ENCODE data around the gene EPHA7. TPM values are rescaled to one million over a fixed set of nuclear protein-coding genes. Genes with fewer than 3 reads are reported as not detected.
A peak's percentile ranks its signal among the peaks of the same experiment; 100 is the strongest.

Gene EPHA7
- 47.6 and 80.7 TPM in 2 replicates for total RNA-seq (ENCODE audit: low replicate concordance)

DNA sequence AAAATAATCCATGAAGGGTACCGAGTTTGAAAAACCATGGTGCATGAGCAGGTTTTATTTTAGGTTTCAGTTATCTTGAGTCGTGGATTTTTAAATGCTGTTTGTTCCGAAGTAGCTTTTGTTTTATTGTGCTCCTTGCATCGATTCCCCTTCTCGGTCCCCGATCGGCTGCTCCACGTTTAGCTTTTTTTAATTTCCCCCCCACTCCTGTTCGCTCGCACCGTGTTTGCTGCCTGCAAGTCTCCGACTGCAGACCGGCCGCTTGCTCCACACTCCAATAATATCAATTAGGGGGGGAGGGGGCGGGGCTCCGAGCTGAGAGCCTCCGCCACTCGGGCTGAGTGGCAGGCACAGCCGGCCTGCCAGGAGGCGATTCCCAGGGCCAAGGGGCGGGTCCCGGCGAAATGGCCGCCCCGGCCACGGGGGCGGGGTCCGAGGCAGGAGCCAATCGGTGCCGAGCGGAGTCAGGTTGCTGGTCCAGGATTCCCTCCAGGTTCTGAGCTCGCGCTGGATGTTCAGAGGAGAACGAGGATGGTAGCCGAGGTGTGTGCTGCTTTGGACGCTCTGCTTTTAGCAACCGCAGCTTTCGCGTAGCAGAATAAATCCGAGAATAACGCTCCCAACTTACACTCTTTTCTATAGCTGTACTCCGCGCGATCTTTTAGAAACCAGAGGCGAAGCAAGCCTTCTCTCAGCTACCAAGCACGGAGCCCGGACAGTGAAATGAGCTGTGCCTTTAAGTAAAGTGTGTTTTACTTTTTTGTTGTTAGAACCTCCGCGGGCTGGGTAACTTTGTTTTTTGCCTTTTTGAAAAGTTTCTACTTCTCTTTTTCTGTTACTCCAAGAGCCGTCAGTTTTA lies at the start of gene EPHA7:
TSS of gene EPHA7 (minus strand) at position 256 of the 859 bp plus-strand sequence. CDS start at position 38, 218 bp downstream.
- Mint-ChIP-seq H3K27me3 (ENCODE audit: insufficient read depth, low read depth) (peaks cover 5% of the 10 kb centered on the region), H3K36me3 (peaks cover 16% of the 10 kb centered on the region), H3K9me3 (peaks cover 3% of the 10 kb centered on the region), H3K4me3 (peak within 1 kb of the TSS; percentile 99), H3K4me1 (peaks cover 30% of the 10 kb centered on the region), H3K27ac (peak within 1 kb of the TSS; percentile 98)
- DNase-seq (ENCODE audit: low spot score), result peak; percentile 100
- H3F3A ChIP-seq (ENCODE audit: low read depth), result peaks cover 48% of the 10 kb centered on the region
- H3K27me3 ChIP-seq, result no peaks in the 10 kb centered on the region
- no peak for TF ChIP-seq EZH2 (IDR thresholded peaks at IDR 0.05)
- TF ChIP-seq, protein P1, sequence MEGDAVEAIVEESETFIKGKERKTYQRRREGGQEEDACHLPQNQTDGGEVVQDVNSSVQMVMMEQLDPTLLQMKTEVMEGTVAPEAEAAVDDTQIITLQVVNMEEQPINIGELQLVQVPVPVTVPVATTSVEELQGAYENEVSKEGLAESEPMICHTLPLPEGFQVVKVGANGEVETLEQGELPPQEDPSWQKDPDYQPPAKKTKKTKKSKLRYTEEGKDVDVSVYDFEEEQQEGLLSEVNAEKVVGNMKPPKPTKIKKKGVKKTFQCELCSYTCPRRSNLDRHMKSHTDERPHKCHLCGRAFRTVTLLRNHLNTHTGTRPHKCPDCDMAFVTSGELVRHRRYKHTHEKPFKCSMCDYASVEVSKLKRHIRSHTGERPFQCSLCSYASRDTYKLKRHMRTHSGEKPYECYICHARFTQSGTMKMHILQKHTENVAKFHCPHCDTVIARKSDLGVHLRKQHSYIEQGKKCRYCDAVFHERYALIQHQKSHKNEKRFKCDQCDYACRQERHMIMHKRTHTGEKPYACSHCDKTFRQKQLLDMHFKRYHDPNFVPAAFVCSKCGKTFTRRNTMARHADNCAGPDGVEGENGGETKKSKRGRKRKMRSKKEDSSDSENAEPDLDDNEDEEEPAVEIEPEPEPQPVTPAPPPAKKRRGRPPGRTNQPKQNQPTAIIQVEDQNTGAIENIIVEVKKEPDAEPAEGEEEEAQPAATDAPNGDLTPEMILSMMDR (IDR thresholded peaks at IDR 0.05), result no peak
- TF ChIP-seq EZH2phosphoT487 (IDR thresholded peaks at IDR 0.05), result no peak
- peak within 1 kb of the TSS; percentile 81 for H3K27ac ChIP-seq
- H4K20me1 ChIP-seq (ENCODE audit: low read depth), result peaks cover 39% of the 10 kb centered on the region
- peak within 1 kb of the TSS; percentile 99 for H3K4me3 ChIP-seq
- no peaks in the 10 kb centered on the region for H3K36me3 ChIP-seq
- no peaks in the 10 kb centered on the region for H3K9me3 ChIP-seq (ENCODE audit: low read depth)
- H3K9ac ChIP-seq, result peak within 1 kb of the TSS; percentile 57
- H3K4me2 ChIP-seq, result peak within 1 kb of the TSS; percentile 92
- peaks cover 28% of the 10 kb centered on the region for H3K4me1 ChIP-seq
- H2AFZ ChIP-seq (replicated peaks), result peak within 1 kb of the TSS; percentile 73
- H3K79me2 ChIP-seq (ENCODE audit: low read depth), result peaks cover 67% of the 10 kb centered on the region

DNA sequence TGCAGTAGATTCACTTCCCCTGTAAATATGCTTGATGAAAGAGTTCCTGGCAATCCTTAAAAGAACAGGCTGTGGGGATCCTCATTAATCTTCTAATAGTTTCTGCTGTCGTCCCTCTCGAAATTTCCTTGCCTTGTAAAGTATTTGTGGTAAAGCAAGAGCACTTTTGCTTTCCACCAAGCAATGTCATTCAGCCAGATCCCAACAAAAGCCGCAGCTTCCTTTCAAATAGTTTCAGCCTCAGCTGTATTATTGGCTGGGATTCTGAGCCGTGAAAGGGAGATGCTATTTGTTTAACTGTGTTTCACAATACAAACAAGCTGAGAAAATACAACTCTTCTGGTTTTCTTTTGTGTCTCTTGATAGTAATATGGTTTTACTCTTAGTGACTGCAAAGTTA lies 48.9 kb upstream of the EPHA7 start:
- H3F3A ChIP-seq (ENCODE audit: low read depth), result peaks cover 18% of the 10 kb centered on the region
- TF ChIP-seq, protein P1 (IDR thresholded peaks at IDR 0.05), result no peak
- TF ChIP-seq EZH2 (IDR thresholded peaks at IDR 0.05) (no peak), EZH2phosphoT487 (IDR thresholded peaks at IDR 0.05) (peak; percentile 58)
- Mint-ChIP-seq H3K27ac (peak overlapping the region; percentile 86), H3K4me1 (peaks cover 28% of the 10 kb centered on the region), H3K27me3 (ENCODE audit: insufficient read depth, low read depth) (peaks cover 7% of the 10 kb centered on the region), H3K4me3 (no peak overlapping the region), H3K36me3 (peaks cover 3% of the 10 kb centered on the region), H3K9me3 (no peaks in the 10 kb centered on the region)
- no peak overlapping the region for H2AFZ ChIP-seq (replicated peaks)
- H3K36me3 ChIP-seq, result no peaks in the 10 kb centered on the region
- peak overlapping the region; percentile 85 for H3K27ac ChIP-seq
- H4K20me1 ChIP-seq (ENCODE audit: low read depth), result no peaks in the 10 kb centered on the region
- peak overlapping the region; percentile 17 for H3K4me3 ChIP-seq
- no peaks in the 10 kb centered on the region for H3K79me2 ChIP-seq (ENCODE audit: low read depth)
- peak; percentile 86 for DNase-seq (ENCODE audit: low spot score)
- H3K4me1 ChIP-seq, result peaks cover 29% of the 10 kb centered on the region
- H3K9ac ChIP-seq, result no peak overlapping the region
- no peaks in the 10 kb centered on the region for H3K9me3 ChIP-seq (ENCODE audit: low read depth)
- H3K27me3 ChIP-seq, result no peaks in the 10 kb centered on the region
- peak overlapping the region; percentile 68 for H3K4me2 ChIP-seq

- H3K79me2 ChIP-seq (ENCODE audit: low read depth), result no peaks in the 10 kb centered on the region
- H2AFZ ChIP-seq (replicated peaks), result no peak overlapping the region
- Mint-ChIP-seq H3K27me3 (ENCODE audit: insufficient read depth, low read depth) (no peaks in the 10 kb centered on the region), H3K36me3 (peaks cover 1% of the 10 kb centered on the region), H3K4me1 (peaks cover 9% of the 10 kb centered on the region), H3K9me3 (peaks cover 4% of the 10 kb centered on the region), H3K27ac (no peak overlapping the region), H3K4me3 (no peak overlapping the region)
- H3K4me2 ChIP-seq, result no peak overlapping the region
- H3K9me3 ChIP-seq (ENCODE audit: low read depth), result no peaks in the 10 kb centered on the region
- H3K27ac ChIP-seq, result no peak overlapping the region
- H3K9ac ChIP-seq, result no peak overlapping the region
- H3K27me3 ChIP-seq, result no peaks in the 10 kb centered on the region
- H3K36me3 ChIP-seq, result no peaks in the 10 kb centered on the region
- H3F3A ChIP-seq (ENCODE audit: low read depth), result peaks cover 17% of the 10 kb centered on the region
- TF ChIP-seq EZH2phosphoT487 (IDR thresholded peaks at IDR 0.05), result no peak
- TF ChIP-seq, protein P1 (IDR thresholded peaks at IDR 0.05), result peak; percentile 10
- peaks cover 21% of the 10 kb centered on the region for H3K4me1 ChIP-seq
- no peak overlapping the region for H3K4me3 ChIP-seq
- DNase-seq (ENCODE audit: low spot score), result peak; percentile 6
- H4K20me1 ChIP-seq (ENCODE audit: low read depth), result no peaks in the 10 kb centered on the region
Observed at GRCh38 chr6:93454533-93454932, 35.2 kb upstream of the EPHA7 start.

Measured in neural progenitor cell (in vitro differentiated cells).